ENCODE measurements around the gene INSC.

The INSC gene

GRCh38 chr11:15111215-15111614 lies 3.5 kb upstream of the INSC start:
- no peak for ATAC-seq

DNA sequence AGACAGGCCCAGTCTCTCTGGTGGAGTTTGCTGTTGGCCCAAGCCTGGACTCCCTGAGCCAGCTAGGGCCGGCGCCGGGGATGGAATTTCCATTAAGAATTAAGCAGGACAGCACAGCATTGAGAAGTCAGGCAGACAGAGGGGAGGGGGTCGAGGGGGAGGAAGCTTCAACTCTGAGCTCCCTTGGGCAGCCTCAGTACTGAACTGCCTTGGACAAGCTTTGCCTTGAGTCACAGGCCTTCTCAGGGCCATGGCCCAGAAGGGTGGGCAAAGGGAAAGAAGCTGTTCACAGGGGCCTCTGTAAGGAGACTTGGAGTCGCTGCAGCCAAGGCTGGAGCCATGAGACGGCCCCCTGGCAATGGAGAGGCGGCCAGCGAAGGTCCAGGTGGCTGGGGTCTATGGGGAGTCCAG lies 2.6 kb upstream of the INSC start:
- no peak for ATAC-seq

- ATAC-seq = peak; percentile 39 to 45
Measured at GRCh38 chr11:15113381-15113780, 1.3 kb upstream of the INSC start.

- ATAC-seq = no peak
Measured at GRCh38 chr11:15115686-15116085, 963 bp downstream of the INSC start.

DNA sequence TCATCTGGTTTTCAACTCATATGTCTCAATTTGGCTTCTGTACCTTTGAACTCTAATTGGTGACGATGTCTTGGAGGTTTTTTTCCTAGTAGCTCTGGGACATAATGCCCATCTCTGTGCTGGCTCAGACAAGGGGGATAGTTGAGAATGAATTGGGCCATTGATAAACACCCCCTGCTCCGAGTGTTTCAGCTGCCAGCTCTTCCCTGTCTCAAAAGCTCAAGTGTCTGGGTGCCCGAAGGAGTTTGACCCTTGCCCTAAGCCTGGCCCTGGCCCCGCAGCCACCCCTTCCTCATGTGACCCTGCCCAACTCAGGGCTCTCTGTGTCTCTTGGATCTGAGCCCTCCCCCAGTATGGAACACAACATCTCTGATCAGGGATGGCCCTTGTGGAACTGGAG lies 3.0 kb downstream of the INSC start:
- no peak for ATAC-seq

DNA sequence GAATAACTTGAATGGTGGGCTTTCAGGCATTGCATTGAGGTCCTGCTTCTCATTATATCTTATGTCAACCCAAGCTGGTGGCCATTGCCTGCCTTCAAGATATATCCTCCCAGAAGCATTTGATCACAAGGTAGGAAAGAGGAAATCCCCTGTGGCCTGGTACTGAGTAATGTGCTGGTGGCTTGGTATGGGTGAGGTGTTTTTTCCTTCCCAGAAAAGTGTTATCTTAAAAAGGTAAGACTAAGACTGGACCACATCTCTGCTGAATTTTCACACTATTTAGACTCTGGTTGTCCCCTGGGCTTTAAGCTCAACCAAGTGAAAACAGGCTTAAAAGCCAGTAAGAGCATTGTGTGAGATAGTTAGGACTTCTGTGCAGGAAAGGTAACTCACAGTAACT lies 3.7 kb downstream of the INSC start:
- ATAC-seq = peak in 1 of 2 donors; percentile 17

DNA sequence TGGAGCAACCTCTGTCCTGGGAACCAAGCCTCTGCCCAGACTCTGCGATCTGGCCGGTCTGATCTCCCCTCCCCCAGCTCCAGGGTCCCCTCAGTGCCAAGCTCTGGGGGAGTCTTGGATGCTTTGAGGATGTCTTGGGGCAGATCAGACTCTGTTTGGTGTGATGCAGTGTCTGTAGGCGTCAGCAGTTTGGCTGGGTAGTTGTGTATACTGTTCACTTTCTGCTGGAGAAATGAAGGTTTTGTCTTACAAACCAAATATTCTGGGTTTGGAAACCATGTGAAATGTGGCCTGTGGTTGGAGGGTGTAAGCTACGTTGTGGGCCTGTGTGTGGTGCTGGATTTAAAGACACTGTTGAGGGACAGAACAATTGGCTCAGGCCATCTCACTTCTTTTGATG lies 4.6 kb downstream of the INSC start:
- ATAC-seq = no peak

GRCh38 chr11:15119826-15120225 lies 5.1 kb downstream of the INSC start:
- ATAC-seq = no peak

DNA sequence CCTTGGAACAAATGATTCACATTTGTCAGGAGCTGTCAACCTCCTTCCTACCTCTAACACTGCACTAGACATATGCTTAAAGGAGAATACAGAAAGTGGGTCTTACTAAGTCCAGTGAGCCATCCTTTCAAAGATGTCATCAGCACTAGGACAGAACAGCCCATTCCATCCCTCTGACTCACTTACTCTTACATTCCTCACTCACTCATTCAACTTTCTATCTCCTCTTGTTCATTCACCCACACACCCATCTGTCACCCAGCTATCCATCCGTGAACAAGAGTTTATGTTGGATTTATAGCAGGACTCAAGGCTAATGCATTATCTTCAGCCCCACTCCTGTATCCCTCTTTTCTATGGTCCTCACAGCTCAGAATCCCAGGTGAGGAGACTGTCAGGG lies 9.1 kb downstream of the INSC start:
- ATAC-seq = no peak

- ATAC-seq = no peak
Measured at GRCh38 chr11:15124528-15124927, 9.8 kb downstream of the INSC start.

DNA sequence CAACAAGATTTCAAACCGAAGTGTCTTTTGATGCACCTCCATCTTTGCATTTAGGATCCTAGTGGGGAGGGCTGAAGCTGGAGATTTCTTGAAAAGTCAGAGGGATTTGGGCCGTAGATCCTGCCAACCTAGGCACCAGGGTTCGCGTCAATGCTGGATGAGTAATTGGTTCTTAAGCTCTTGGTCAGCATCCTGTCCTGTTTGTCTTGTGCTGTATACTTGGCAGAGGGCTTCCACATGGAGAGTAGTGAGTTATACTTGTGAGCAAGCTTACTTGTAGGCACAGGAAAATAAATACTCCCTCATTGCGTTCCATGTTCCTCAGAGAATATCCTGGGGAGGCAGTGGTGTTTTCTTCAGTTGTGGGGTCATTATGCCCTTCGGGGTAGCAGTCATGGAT lies 12.6 kb downstream of the INSC start:
- ATAC-seq = no peak

DNA sequence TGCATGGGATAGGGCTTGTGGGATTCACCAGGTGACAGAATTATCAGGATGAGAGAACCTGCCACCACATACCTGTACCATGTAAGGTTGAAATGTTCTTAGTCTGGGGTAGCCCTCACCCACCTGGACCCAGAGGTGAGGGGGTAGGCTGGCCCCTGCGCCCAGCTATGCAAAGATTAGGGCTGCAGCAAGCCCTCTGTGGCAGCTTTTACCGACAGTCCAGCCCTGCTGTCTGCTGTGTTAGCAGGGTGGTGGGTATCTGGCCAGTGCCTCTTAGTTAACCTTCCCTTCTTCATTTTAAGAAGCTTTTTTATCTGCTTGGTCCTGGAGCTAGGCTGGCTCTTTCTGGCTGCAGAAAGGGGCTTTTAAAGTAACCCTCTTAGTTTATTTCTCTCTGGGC lies 13.9 kb downstream of the INSC start:
- no peak for ATAC-seq

DNA sequence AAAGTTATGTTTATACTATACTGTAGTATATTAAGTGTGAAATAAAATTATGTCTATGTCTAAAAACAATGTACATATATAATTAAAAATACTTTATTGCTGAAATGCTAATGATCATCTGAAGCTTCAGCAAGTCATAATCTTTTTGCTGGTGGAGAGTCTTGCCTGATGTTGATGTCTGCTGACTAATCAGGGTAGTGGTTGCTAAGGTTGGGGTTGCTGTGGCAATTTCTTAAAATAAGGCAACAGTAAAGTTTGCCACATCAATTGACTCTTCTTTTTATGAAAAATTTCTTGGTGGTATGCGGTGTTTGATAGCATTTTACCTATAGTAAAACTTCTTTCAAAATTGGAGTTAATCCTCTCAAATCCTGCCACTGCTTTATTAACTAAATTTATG lies 21.4 kb downstream of the INSC start:
- no peak for ATAC-seq

- no peak for ATAC-seq
Measured at GRCh38 chr11:15139096-15139770, 24.5 kb downstream of the INSC start.

GRCh38 chr11:15139958-15140659 lies 25.4 kb downstream of the INSC start:
- ATAC-seq = no peak

GRCh38 chr11:15141381-15141780 lies 26.7 kb downstream of the INSC start:
- ATAC-seq = no peak

DNA sequence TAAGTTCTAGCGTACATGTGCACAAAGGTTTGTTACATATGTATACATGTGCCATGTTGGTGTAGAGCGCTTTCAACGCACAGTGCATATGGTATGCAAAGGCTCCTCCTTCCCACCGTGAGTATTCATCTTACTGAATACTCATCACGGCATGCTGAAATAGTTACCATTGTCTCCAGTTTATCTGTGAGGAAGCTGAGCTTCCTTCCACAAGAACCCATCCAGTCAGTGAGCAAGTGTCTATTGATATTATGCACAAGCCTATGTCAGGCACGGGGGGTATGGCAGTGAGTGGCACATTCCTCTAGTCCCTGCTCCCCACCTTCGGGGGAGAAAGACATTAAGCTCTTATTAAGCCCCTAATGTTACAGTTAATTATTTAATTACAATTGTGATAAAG lies 28.1 kb downstream of the INSC start:
- ATAC-seq = no peak

- no peak for ATAC-seq
Measured at GRCh38 chr11:15143855-15144254, 29.1 kb downstream of the INSC start.

DNA sequence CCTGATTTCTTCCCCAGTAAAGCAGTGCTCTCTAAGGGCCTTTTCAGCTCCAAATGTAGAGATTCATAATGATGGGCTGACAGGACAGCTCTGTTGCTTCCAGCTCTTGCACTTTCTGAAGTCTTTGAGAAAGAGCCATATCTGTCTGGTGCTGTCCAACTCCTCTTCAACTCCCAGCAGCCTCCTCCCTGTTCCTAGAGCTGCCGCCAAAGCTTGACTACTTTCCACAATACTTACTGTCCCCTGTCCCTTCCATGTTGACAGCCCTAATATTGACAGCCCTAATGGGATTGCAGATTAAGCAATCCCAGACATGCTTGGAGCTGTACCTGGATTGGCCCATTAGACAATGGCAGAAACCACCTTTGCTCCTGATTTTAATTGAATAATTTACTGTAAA lies 29.6 kb downstream of the INSC start:
- no peak for ATAC-seq

DNA sequence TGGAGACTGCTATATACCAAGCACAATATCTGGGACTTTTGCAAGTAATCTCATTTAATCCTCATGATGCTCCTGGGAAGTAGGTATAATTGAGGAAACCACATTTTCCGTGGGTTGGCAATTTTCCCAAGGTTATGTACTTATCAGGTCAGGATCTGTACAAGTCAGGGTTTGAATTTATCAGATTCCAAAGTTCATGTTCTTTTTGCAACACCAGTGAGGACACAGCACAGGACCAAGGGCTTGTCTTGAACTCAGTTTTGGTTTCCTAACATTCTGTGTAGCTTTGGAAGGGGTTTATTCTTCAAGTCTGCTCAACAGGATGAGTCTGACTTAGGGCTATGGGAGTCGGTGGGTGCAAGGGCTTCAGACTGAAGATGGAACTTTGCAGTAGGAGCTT lies 30.4 kb downstream of the INSC start:
- no peak for ATAC-seq

DNA sequence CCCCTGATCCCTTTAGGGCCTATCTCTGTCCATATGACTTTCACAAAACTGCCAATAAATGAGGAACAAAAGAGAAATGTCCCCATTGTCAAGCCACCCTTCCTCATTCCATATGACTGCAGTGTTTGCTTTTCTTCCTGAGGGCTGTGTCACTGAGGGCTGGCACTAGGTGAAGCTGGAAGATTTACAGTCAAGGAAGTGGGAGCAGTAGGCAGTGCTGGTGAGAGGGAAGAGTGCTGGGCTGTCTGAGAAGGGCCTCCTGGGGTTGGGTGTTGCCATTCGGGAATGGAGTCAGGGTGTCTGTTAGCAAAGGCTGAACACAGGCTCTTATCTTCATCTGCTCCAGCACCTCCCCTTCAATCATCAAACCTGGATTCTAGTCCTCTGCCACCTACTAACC lies 30.9 kb downstream of the INSC start:
- ATAC-seq = no peak

GRCh38 chr11:15146271-15147003 lies 31.7 kb downstream of the INSC start:
- no peak for ATAC-seq

DNA sequence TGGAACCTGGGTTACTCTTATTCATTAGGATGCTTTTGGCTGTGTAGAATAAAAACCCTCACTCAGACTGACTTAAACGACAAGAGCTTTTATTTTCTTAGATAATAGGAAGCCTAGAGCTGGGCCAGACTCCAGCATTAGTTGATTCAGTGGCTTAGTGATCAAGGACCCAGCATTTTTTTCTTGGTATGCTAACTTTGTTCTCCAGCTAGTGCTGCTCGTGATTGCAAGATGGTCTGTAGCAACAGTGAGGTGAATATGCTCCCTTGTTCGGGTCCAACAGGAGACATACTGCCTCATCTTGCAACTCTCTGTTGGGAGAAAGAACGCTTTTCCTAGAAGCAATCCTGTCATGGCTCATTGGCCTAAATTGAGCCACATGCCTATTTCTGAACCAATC lies 33.4 kb downstream of the INSC start:
- no peak for ATAC-seq

DNA sequence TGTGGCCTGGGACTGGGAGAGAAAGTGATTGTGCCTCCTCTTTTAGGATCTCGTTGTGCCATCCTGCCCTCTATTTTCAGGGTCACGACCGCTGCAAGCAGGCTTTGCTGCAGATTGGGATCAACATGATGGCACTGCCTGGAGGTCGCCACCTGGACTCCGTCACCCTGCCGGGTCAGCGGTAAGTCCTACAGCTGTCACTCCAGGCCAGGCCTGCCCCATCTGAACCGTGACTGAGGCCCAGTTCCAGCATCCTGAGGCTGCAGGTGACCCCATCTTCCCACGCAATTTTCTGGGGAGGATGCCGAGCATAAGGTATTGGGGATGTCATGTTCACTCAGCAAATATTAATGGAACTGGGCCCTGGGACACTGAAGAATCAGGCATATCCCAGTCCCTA lies 34.3 kb downstream of the INSC start:
- no peak for ATAC-seq

Measured in activated CD4-positive, CD25-positive, alpha-beta regulatory T cell treated with anti-CD3 and anti-CD28 coated beads, Interleukin-2, amount 50 U/mL, for 24 hours (primary cell).